Nephron (organoid): ENCODE measurements around the gene C1QTNF1.

Source experiments
- H3K27ac Mint-ChIP-seq, 3 experiments: 2 replicates each; pipeline ENCODE4 v1.8.0; 2020; ENCODE audit warnings: mixed read lengths in 3 of 3, mild to moderate bottlenecking in 2 of 3, moderate library complexity in 1 of 3
- H3K27me3 Mint-ChIP-seq: 2 replicates; pipeline ENCODE4 v1.8.0; 2021; ENCODE audit warnings: low read depth, mild to moderate bottlenecking, moderate library complexity, mixed read lengths
- H3K36me3 Mint-ChIP-seq: 2 replicates; pipeline ENCODE4 v1.8.0; 2020; ENCODE audit warnings: low read depth, mixed read lengths
- H3K4me1 Mint-ChIP-seq: 2 replicates; pipeline ENCODE4 v1.8.0; 2020; ENCODE audit warnings: mixed read lengths
- H3K4me3 Mint-ChIP-seq, 3 experiments: 2 replicates each; pipeline ENCODE4 v1.8.0; 2020; ENCODE audit warnings: mild to moderate bottlenecking in 3 of 3, mixed read lengths in 3 of 3, moderate library complexity in 2 of 3
- H3K9me3 Mint-ChIP-seq: 2 replicates; pipeline ENCODE4 v1.8.0; 2020; ENCODE audit warnings: mixed read lengths
- TF ChIP-seq, protein P1 (sequence below), 3 experiments: fragments of 200-600 bp; sonication (generic); IDR thresholded peaks; one replicate each; pipeline ENCODE4 v1.5.0; 2021; ENCODE audit warnings: antibody characterized with exemption in 3 of 3; ENCODE audit not compliant: unreplicated experiment in 3 of 3

The C1QTNF1 gene

DNA sequence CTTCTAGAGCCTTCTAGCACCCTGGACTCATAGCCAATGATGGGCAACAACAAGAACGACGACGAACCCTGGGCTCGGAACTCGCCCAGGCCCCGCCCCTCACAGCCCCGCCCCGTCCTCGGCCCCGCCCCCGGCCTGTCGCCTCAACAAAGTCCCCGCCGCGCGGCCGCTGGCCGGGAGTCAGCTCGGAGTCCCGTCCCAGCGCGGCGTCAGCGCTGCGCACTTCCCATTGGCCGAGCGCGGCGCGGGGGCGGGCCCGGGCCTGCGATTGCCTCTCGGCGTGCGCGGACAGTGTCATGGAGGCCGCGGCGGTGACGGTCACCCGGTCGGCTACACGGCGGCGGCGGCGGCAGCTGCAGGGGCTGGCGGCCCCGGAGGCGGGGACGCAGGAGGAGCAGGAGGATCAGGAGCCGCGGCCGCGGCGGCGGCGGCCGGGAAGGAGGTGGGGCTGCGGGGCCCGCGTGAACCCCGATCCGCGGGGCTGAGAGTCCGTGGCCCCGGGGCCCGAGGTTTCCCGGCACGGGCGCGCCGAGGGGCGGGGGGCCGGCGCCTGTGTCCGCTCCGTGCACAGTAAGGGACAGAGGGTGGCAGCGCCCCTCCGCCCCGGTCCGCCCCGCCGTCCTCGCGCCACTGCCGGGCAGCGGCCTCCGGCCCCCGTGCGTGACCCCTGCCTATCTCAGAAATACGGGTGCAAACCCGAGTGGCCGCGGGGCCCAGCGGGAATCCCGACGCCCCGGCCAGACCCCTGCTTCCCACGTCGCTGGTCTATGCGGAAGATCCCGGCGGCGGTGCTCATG is 50.9 kb downstream of the C1QTNF1 start, which contains the start of gene ENGASE:
ENGASE (plus strand) TSS at position 176 of the 797 bp plus-strand sequence; CDS start at position 297, 121 bp downstream.
- TF ChIP-seq, protein P1, sequence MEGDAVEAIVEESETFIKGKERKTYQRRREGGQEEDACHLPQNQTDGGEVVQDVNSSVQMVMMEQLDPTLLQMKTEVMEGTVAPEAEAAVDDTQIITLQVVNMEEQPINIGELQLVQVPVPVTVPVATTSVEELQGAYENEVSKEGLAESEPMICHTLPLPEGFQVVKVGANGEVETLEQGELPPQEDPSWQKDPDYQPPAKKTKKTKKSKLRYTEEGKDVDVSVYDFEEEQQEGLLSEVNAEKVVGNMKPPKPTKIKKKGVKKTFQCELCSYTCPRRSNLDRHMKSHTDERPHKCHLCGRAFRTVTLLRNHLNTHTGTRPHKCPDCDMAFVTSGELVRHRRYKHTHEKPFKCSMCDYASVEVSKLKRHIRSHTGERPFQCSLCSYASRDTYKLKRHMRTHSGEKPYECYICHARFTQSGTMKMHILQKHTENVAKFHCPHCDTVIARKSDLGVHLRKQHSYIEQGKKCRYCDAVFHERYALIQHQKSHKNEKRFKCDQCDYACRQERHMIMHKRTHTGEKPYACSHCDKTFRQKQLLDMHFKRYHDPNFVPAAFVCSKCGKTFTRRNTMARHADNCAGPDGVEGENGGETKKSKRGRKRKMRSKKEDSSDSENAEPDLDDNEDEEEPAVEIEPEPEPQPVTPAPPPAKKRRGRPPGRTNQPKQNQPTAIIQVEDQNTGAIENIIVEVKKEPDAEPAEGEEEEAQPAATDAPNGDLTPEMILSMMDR (IDR thresholded peaks at IDR 0.05; ENCODE audit: unreplicated experiment in 3 of 3) = no peak
- Mint-ChIP-seq H3K36me3 (peaks cover 12% of the 10 kb centered on the region), H3K4me3 (peak within 1 kb of the TSS; percentile 88 to 89 (median 89)), H3K4me1 (peaks cover 8% of the 10 kb centered on the region), H3K27ac (peak within 1 kb of the TSS in 1 of 3 experiments; percentile 63), H3K27me3 (peaks cover 10% of the 10 kb centered on the region), H3K9me3 (no peaks in the 10 kb centered on the region)

- TF ChIP-seq, protein P1 (IDR thresholded peaks at IDR 0.05; ENCODE audit: unreplicated experiment in 3 of 3) = no peak
- Mint-ChIP-seq H3K36me3 (peaks cover 17% of the 10 kb centered on the region), H3K4me1 (peaks cover 8% of the 10 kb centered on the region), H3K27me3 (peaks cover 10% of the 10 kb centered on the region), H3K9me3 (no peaks in the 10 kb centered on the region), H3K27ac (peak overlapping the region in 1 of 3 experiments; percentile 63), H3K4me3 (peak overlapping the region; percentile 88 to 89 (median 88))
Measured at GRCh38 chr17:79075446-79075750, 51.4 kb downstream of the C1QTNF1 start.

DNA sequence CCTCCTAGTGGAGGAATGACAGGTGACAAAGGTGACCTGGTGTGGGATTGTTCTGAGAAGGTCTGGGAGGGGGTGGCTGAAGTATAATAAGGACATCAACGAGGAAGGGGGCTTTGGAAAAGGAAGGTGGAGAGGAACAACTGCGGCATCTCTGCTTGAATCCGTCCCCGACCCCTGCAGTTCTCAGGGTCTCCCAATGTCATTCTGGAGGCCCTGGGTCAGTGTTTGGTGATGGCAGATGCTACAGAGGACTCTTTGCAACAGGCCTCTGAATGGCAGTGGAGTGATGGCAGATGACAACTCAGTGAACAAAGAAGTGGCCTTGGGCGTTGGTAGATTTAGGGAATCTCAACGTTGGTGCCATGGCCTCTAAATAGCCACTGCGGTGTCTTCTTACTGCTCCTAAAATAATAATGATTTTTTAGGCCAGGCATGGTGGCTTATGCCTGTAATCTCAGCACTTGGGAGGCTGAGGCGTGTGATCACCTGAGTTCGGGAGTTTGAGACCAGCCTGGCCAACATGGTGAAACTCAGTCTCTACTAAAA is 52.0 kb downstream of the C1QTNF1 start:
- Mint-ChIP-seq H3K9me3 (no peaks in the 10 kb centered on the region), H3K4me1 (peaks cover 8% of the 10 kb centered on the region), H3K27me3 (peaks cover 10% of the 10 kb centered on the region), H3K36me3 (peaks cover 22% of the 10 kb centered on the region), H3K27ac (peak overlapping the region in 1 of 3 experiments; percentile 63), H3K4me3 (peak overlapping the region; percentile 88 to 89 (median 88))
- TF ChIP-seq, protein P1 (IDR thresholded peaks at IDR 0.05; ENCODE audit: unreplicated experiment in 3 of 3) = no peak

DNA sequence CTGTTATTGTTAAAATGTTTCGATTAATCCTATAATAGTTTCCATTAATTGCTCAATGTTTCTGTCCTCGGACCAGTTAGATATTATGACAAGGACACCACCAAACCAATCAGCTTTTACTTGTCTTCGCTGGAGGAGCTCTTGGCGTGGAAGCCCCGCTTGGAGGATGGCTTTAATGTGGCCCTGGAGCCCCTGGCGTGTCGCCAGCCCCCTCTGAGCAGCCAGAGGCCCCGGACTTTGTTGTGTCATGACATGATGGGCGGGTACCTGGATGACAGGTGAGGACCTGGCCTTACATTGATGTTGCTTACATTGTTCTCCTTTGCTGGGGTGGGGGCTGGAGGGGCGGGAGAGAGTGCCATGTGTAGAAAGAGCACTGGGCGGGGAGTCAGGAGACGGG is 53.6 kb downstream of the C1QTNF1 start:
- H3K9me3 Mint-ChIP-seq = no peaks in the 10 kb centered on the region
- peaks cover 28% of the 10 kb centered on the region for H3K36me3 Mint-ChIP-seq
- peak overlapping the region in 1 of 3 experiments; percentile 38 for H3K4me3 Mint-ChIP-seq
- TF ChIP-seq, protein P1 (IDR thresholded peaks at IDR 0.05; ENCODE audit: unreplicated experiment in 3 of 3) = no peak
- H3K4me1 Mint-ChIP-seq = peaks cover 15% of the 10 kb centered on the region
- H3K27ac Mint-ChIP-seq = no peak overlapping the region
- peaks cover 7% of the 10 kb centered on the region for H3K27me3 Mint-ChIP-seq

DNA sequence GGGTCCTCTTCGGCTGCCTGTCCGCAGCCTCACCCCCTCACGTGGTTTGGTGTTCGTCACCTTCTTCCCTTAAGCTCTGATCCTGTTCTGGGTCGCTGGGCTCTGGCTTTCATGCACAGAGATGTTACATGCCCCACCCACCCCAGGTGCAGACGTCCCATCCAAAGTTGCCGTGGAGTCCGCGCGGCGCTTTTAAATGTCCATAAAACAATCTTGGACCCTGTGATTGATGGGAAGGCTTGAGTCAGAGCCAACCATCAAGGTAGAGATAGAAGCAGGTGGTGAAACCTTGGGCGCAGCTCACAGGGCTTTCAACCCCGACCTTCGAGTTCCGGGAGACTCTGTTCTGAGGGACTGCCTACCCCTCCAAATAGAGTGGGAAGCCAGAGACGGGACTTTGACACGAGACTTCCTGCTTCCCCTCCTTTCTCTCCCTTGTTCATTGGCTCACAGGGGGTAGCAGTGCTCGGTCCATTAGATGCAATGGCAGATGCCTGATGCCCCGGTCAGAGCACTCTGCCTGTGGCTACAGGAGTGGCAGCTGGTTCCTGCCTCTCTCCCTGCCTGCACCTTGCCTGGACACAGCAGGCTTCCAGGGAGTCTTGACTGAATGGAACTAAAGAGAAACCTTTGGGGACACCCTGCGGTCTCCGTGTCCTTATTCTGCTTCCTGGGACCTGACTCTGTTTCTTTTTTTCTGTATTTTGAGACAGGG is 54.7 kb downstream of the C1QTNF1 start:
- Mint-ChIP-seq H3K36me3 (peaks cover 28% of the 10 kb centered on the region), H3K4me3 (no peak overlapping the region), H3K9me3 (no peaks in the 10 kb centered on the region), H3K27ac (no peak overlapping the region), H3K4me1 (peaks cover 15% of the 10 kb centered on the region), H3K27me3 (peaks cover 7% of the 10 kb centered on the region)
- TF ChIP-seq, protein P1 (IDR thresholded peaks at IDR 0.05; ENCODE audit: unreplicated experiment in 3 of 3) = no peak
